Measurements from ENCODE around the gene TMEM127.
A peak's percentile ranks its signal among the peaks of the same experiment; 100 is the strongest.
"Not testable (repeated sequence)": the region's sequence is repeated elsewhere in the genome, so short reads cannot be mapped to it uniquely, and the experiment has no call there.

TMEM127 gene, protein sequence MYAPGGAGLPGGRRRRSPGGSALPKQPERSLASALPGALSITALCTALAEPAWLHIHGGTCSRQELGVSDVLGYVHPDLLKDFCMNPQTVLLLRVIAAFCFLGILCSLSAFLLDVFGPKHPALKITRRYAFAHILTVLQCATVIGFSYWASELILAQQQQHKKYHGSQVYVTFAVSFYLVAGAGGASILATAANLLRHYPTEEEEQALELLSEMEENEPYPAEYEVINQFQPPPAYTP

GRCh38 chr2:96265840-96266679 lies at the start of gene TMEM127, which contains the start of gene CIAO1:
Gene TMEM127, minus strand, starts transcription at chr2:96265997. Its CDS starts 616 bp downstream, at chr2:96265381.
Gene CIAO1, plus strand, starts transcription at chr2:96266225. Its CDS starts 126 bp downstream, at chr2:96266351.
- DNase-seq (ENCODE audit: low read depth in 2 of 2): peak; percentile 95 to 97

GRCh38 chr2:96315005-96315399 lies 49.2 kb upstream of the TMEM127 start:
- no peak for DNase-seq (ENCODE audit: low read depth in 2 of 2)

DNA sequence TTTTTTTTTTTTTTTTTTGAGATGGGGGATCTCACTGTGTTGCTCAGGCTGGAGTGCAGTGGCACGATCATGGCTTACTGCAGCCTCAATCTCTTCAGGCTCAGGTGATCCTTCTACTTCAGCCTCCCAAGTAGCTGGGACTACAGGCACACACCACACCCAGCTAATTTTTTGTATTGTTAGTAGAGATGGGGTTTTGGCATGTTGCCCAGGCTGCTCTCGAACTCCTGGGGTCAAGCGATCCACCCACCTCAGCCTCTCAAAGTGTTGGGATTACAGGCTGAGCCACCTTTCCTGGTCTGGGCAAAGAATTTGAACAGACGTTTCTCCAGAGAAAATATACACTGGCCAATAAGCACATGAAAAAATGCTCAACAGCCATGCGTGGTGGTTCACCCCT lies 42.5 kb upstream of the TMEM127 start:
- no peak for DNase-seq (ENCODE audit: low read depth in 2 of 2)

DNA sequence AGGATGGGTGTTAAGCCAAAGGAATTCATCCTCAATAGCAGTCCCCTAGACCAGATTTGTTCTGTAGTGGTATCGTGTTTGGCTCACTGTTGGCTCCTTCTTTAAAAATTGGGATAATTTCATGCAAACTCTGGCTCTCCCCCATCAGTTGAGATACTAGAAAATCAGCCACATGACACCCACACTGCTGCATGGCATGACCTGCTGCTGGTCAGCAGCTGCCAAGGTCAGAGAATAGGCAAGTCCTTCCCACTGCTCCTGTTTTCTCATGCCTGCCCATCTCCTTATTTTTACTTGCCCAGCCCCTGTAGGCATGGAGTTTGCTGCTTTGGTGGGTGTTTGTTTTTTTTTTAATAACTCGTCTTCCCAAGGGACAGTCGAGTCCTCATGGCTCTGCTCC lies 40.6 kb upstream of the TMEM127 start:
- no peak for DNase-seq (ENCODE audit: low read depth in 2 of 2)

- DNase-seq (ENCODE audit: low read depth in 2 of 2): no peak
These were observed 40.1 kb upstream of the TMEM127 start for GRCh38 chr2:96305979-96306308.

DNA sequence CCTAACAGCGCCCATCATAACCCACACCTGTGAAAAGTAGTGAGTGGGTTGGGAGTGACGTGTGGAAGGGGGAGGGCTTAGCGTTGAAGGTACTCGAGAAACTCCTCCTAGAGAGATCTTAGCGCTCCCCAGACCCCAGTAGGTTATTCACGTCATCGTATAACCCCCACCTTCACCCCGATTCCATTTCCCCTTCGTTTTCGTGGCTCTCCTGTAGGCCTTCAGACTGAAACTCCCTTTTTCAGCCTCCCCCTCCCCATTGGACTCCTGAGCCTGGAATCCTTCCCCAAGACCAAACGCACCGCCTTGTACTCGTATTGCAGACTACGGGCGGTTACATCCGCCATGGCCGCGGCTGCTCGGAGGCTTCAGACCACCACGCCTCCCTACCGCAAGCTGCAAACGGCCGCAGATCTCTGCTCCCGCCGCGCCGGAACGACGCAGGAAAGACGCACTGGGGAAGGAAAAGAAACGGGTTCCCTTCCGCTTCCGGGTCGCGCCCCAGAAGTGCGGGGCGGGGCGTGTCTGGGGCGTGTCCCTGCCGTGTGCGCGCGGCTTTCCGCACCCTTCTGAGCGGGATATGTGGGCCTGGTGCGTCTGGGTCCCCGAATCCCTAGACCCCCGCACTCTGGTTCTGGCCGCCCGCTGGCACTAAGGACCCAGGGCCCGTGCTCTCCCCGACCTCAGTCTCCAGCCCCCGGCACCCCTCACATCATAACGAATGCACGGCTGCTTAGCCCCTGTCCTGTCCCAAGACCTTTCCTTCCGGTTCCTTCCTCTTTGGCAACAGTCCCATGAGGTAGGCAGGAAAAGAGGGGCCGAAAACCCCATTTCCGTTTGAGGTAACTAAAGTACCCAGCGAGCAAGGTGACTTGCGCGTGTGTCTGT lies 39.5 kb upstream of the TMEM127 start, which contains the start of gene SNRNP200:
Gene SNRNP200, minus strand, starts transcription at position 456 of the 888 bp plus-strand sequence. Its CDS starts 109 bp downstream, at position 347.
- DNase-seq (ENCODE audit: low read depth in 2 of 2): peak; percentile 87 to 89

DNA sequence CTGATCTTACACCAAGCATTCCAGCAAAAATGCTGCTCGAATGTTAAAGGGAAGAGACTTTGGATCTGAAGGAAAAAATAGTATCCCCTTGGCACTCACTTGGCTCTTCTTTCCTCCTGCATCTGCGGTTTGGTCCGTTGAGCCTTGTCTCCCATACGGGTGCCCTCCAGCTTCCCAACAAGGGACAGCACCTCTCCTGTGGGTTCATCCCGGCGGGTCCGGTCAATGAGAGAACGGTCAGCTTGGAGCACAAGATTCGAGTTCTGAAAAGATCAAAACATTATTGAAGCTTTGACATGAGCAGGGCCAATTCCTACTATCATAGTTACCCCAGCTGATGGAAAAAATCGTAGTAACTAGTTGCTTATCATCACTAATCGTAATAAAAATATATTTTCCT lies 38.8 kb upstream of the TMEM127 start:
- DNase-seq (ENCODE audit: low read depth in 2 of 2): no peak

- DNase-seq (ENCODE audit: low read depth in 2 of 2): no peak
These were observed 36.1 kb upstream of the TMEM127 start for GRCh38 chr2:96301865-96302264.

DNA sequence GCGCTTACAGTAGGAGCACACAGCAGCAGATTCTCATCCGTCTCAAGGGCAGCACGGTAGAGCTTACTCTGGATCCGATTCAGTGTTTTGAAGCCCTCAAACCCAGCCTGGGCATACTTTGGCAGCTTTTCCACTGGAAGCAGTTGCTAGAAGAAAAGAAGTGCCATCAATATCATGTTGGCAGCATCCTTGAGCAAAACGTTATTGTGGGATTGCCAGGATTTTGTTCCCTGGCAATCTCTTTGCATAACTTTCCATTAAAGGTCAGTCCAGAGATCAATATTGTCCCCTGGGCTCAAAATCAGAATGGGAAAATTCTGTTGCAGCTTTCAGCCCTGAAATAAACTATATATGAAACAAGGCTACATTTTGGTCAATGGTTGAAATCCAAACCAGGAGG lies 31.1 kb upstream of the TMEM127 start:
- DNase-seq (ENCODE audit: low read depth in 2 of 2): no peak

- not testable (repeated sequence) for DNase-seq (ENCODE audit: low read depth in 2 of 2)
These were observed 28.5 kb upstream of the TMEM127 start for GRCh38 chr2:96294271-96294670.

GRCh38 chr2:96291751-96292150 lies 26.0 kb upstream of the TMEM127 start:
- no peak for DNase-seq (ENCODE audit: low read depth in 2 of 2)

GRCh38 chr2:96287273-96287856 lies 21.6 kb upstream of the TMEM127 start:
- DNase-seq (ENCODE audit: low read depth in 2 of 2): no peak

- DNase-seq (ENCODE audit: low read depth in 2 of 2): no peak
These were observed 11.1 kb upstream of the TMEM127 start for GRCh38 chr2:96276787-96277499.

DNA sequence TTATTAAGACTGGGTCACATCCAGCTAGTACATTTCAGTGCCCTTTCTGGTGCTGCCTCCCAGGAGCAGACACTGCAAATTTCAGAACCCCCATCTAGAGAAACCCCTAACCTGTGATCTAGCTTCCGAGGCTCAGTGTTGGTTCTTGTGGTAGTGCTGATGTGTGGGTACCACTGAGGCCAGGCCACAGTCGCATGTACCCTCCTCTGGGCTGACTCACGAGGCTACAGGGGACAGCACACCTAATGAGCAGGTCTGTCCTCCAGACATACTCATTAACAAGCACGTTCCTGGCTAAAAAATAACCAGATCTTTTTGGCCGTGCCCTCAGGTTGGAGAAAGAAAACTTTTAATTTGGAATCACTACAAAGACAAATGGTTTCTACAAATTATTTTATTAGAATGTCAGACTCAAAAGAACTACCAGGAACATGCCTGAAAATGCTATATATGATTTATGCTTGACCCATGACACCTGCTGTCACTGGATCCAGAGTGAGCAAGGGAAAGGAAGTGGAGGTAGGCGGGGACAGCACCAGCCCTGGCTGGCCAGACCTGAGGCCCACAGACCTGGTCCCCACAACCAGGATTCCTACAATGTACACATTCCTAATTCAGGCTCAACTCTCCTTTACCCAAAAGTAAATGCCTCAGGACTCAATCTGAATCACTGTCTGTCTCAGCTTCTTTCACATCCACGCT lies 8.7 kb upstream of the TMEM127 start:
- DNase-seq (ENCODE audit: low read depth in 2 of 2): no peak

- DNase-seq (ENCODE audit: low read depth in 2 of 2): no peak
These were observed 8.0 kb upstream of the TMEM127 start for GRCh38 chr2:96273763-96274162.

- no peak for DNase-seq (ENCODE audit: low read depth in 2 of 2)
These were observed 6.2 kb upstream of the TMEM127 start for GRCh38 chr2:96271995-96272394.

- peak in 1 of 2 donors; percentile 31 for DNase-seq (ENCODE audit: low read depth in 2 of 2)
These were observed 1.6 kb upstream of the TMEM127 start for GRCh38 chr2:96267159-96267971.

- DNase-seq (ENCODE audit: low read depth in 2 of 2): no peak
These were observed 403 bp downstream of the TMEM127 start for GRCh38 chr2:96265349-96265839.

DNA sequence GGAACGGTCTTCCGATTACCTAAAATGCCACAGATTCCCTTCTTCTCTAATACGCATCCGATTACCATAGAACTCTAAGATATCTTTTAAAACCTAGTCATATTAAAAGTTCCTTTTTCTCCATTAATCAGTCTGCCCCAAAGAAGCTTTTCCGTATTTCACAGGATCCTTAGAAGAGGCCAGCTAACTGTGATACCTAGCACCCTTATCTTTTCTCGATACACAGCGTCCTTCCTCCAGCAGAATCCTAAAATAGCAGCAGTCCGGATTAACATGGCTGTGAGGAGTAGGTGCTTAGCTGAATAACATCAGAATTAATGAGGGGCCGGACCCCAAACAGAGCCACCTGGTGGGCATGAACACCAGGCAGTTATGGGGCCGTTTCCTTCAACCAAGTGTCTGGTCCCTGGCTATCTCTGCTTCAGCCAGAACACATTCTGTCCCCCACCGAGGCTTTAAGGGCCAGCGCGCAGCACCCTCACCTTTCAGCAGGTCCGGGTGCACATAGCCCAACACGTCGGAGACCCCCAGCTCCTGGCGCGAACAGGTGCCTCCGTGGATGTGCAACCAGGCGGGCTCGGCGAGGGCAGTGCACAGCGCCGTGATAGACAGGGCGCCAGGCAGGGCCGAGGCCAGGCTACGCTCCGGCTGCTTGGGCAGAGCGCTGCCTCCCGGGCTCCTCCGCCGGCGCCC lies 995 bp downstream of the TMEM127 start:
- no peak for DNase-seq (ENCODE audit: low read depth in 2 of 2)

Data from activated CD4-positive, alpha-beta T cell treated with anti-CD3 and anti-CD28 coated beads for 24 hours (primary cell).